GM12874 (cell line): ENCODE measurements around the gene DAD1.

Experiments
- TF ChIP-seq, protein P1 (sequence below): IDR thresholded peaks from 2 replicates; pipeline ENCODE4 v1.5.1; 2011; ENCODE audit warnings: low read depth, mild to moderate bottlenecking, control low read depth, low read length, moderate library complexity; ENCODE audit not compliant: insufficient read depth

DAD1 gene

DNA sequence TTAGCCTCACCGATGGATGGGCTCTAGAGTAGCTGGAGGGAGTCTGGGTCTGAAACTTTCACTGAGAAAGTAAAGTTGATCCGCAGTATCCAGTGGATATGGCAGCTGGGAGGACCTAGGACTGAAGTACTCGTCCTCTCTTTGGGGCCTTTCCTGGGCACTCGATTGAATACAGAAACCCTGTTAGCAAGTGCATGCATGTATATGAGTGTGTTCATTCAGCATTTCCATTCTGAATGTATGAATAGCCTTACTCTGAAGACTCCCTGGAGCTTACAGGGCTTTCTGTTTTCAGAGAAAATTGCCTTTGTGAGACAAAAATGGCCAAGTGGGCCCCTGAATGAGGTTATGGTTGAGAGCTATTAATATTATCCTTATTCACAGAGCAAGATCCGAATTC lies 62.8 kb downstream of the DAD1 start:
- TF ChIP-seq, protein P1, sequence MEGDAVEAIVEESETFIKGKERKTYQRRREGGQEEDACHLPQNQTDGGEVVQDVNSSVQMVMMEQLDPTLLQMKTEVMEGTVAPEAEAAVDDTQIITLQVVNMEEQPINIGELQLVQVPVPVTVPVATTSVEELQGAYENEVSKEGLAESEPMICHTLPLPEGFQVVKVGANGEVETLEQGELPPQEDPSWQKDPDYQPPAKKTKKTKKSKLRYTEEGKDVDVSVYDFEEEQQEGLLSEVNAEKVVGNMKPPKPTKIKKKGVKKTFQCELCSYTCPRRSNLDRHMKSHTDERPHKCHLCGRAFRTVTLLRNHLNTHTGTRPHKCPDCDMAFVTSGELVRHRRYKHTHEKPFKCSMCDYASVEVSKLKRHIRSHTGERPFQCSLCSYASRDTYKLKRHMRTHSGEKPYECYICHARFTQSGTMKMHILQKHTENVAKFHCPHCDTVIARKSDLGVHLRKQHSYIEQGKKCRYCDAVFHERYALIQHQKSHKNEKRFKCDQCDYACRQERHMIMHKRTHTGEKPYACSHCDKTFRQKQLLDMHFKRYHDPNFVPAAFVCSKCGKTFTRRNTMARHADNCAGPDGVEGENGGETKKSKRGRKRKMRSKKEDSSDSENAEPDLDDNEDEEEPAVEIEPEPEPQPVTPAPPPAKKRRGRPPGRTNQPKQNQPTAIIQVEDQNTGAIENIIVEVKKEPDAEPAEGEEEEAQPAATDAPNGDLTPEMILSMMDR, result no peak

DNA sequence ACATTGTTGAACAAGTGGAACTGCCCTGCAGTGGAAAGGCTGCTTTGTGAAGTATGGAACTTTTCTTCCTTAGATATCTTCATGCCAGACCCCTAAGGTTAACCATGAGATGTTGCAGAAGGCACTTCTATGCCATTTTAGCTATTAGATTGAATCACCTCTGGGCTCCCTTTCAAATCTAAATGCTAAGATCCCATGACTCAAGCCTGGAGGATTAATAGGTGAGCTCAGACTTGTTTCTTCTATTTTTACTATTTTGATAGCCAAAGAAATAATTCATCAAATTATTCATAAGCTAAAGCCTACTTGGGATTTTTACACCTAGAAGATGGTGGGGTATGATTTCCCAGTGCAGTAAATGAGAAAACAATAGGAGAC lies 64.3 kb downstream of the DAD1 start:
- TF ChIP-seq, protein P1, result no peak

DNA sequence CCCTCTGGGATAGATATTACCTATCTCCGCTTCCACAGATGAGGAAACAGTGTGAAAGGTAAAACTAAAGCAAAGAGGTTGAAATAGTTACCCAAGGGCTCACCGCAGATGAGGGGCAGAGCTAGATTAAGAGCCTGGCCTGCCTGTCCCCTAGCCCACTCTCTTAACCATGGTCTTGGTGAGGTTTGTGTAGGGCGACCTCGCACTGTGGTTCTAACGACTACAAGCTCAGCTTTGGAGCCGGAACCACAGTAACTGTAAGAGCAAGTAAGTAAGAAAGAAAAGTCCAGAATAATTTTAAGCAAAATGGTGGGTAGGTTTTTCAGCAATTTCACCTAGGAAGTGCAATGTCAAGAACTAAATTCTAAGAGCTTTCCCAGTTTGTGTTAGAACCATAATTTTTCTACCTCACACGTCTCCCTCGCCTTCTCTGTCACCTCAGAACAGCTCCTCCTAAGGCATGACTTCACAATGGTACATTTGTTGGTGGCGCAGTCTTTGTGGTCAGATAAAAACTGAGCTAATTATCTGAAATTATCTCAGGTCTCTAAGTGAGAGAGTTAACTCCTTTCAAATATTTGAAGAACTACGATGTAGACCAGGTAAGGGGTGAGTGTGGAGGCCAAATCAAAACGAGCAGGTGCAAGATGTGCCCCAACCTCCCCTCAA lies 64.8 kb downstream of the DAD1 start:
- TF ChIP-seq, protein P1, result no peak

GRCh38 chr14:22523283-22523682 lies 65.7 kb downstream of the DAD1 start:
- TF ChIP-seq, protein P1, result no peak

GRCh38 chr14:22522466-22522957 lies 66.5 kb downstream of the DAD1 start:
- TF ChIP-seq, protein P1, result no peak

DNA sequence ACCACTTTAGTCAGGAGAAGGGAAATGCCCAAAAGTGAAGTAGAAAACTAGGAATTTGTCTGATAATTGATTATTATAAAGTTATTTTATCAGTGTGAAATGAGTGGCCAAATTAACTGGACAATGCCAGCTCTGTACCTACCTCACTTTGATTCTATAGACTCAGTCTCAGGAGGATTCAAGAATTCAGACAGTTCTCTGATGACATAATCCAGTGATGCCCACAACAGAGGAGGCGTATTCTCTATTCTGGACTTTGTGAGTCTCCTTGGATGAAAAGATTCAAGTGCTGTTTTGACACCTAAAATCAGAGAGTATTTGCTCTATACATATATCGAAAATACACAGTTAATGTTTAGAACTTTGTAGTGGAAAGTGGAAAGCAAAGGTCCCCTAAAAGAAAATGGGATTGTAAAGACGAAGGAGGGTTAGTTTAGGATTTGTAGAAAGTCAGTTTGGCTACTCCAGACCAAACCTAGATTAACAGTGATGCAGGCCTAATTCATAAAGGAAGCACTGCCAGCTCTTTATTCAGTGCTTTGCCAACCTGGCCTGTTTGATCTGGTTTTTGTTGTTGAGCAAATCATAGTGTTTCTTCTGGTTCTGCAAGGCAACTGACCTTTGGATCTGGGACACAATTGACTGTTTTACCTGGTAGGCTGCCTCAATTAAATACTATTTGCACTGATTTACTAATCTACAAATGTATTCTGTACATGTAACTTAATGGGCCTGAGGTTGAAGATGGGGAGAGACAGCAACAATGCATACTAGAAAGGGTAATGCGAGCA lies 67.4 kb downstream of the DAD1 start:
- TF ChIP-seq, protein P1, result no peak

- TF ChIP-seq, protein P1, result no peak
Observed at GRCh38 chr14:22520796-22521195, 68.2 kb downstream of the DAD1 start.
